HG03045 (cell line): ENCODE measurements around the gene POLR3GL.

ENCODE experiments used
- ATAC-seq: cut with Tn5 transposase; IDR thresholded peaks from one replicate; pipeline ENCODE4 v1.9.1; 2021; ENCODE audit warnings: mild to moderate bottlenecking, moderate library complexity; ENCODE audit not compliant: unreplicated experiment

Gene POLR3GL

GRCh38 chr1:145990249-145990855, 25.9 kb downstream of the POLR3GL start:
- ATAC-seq: no peak

DNA sequence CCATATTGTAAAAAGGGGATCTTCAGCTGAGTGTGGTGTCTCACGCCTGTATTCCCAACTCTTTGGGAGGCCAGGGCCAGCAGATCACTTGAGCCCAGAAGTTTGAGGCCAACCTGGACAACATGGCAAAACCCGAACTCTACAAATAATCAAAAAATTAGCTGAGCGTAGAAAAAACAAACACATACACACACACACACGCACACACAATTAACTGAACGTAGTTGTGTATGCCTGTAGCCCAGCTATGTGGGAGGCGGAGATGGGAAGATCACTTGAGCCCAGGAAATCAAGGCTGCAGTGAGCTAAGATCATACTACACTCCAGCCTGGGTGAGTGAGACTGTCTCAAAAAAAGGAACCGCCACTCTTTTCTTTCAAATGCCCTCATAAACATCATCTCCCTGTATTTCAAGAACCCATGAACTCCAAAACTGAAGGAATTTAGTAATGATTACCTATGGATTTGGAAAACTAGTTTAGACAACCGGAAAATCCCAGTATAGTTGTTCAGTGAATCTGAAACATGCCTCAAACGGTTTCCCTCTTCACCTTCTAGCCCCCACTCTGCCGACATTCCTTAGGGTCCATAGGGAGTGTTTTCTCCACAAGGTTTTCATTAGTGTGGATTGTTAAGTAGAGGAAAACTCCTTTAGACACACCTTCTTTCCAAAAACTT, 27.4 kb downstream of the POLR3GL start:
- ATAC-seq: no peak

- no peak for ATAC-seq
Observed at GRCh38 chr1:145992502-145992936, 28.0 kb downstream of the POLR3GL start.

DNA sequence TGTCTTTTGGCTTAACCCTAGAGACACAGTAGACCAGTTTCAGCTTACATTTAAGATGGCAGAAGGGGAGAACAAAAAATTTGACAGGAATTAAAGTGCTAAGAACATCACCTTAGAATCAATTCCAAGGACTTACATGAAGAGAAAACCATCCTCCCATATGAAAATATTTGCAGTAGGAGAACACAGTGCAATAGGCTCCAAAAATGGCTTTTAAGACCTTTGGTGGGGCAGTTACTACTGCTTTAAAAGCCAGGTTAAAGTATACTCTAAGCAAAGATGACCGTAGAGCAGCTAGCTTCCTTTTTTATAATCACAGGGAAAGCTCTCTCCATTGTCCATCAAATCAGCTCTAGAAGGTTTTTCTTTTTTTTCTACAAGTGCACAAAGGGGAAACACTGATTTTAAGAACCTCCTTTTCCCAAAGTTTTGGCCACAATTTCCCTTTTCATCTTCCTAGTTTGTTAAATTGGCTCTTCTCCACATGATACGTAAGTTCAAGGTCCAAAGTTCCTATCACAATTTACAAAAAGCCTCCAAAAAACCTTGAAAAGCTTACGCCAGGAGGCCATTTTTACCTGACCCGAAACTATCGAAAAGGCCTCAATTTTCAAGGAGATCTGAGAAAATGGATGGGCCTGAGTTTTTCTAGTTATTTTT, 28.6 kb downstream of the POLR3GL start:
- no peak for ATAC-seq

DNA sequence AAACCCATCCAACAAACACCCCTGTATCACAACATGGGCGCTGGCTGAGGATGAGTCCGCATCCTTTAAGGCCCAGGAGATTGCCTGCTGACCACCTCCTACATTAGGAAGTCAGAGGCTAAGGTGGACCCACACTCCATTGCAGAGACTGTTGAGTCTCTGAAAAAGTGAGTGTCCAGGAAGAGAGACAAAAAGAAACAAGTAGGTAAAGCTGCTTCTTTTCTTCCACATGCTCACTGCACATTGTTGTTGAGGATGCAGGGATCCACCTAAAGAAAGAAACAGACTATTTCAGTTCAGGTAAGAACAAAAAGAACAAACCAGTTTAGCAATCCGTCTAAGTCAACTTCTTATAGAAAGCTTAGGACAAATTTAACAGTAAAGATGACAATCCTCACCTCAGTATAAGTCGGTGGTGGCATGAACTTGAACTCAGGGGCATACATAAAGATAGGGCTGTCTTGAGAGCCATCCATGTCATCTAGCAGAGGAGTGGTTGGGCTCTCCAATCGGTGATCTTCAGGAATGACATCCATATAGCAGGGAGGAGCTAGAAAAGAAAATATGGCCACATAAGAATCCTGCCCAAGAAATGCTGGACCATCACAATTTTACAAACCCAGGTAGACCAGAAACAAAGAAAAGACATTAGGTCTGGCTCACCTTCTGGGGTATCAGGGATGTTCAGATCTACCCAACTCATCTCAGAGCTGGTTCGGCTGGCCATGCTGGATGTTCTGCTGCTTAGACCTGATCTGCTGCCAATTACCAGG, 29.3 kb downstream of the POLR3GL start:
- no peak for ATAC-seq

DNA sequence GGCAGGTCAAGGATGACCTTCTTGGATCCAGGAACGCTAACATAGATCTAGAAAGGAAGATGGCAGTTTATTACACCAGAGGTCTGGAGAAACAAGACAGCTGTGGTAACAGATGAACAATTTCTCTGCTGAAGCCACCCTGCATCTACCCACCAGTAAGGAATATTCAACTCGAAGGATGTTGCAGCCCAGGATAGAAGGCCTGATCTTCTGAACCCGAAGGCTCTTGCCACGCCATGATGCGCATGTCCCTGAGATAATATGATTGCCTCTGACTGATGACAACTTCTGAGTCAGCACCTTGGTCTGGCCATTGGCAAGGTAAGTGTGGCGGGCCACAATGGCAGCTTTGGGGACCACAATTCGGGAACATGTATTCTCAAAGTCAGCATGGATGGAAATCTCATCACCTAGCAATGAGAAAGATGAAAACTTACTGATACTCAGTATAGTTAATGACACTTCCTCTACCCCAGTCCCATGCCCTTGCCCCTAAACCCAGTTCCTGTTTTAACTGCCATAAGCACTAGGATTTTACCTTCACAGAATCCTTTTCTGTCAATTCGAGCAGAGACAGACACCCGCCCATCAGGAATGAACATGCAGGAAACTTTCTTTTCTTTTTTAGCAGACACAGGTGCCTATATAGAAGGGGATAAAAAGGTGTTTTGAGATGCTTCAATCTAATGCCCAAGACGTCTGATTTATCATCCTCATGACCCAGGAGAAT, 30.1 kb downstream of the POLR3GL start:
- no peak for ATAC-seq

DNA sequence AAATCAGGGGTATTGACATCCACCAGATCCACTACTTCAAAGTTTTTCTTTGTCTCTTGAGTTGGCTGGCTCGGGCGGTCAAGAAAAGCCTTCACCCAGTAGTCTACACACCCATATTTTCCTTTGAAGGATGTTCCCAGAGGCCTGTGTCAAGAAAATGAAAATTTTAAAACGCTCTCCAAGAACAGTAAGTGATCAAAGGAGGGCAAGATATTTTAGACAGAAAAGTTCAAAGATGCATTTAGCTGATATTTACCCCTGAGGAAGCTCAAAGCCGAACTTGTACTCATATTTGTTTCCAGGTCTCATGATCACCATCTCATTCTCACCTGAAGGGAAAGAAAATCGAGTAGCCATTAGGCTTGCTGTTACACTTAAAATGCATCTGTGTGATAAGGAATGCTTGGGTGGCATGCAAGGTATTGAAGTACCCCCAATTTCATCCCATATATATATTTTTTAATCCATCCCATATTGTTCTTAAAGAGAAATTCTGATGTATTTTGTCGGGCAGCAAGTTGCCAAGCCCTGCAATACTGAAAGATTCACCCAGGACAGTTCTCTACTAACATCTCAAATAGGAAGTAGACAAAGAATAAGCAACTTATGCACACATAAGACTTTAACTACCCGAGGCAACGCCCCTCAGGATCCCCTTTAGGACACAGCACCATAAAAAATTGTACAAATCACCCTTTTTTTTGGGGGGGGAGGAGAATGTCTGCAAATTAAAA, 30.8 kb downstream of the POLR3GL start:
- ATAC-seq: no peak

DNA sequence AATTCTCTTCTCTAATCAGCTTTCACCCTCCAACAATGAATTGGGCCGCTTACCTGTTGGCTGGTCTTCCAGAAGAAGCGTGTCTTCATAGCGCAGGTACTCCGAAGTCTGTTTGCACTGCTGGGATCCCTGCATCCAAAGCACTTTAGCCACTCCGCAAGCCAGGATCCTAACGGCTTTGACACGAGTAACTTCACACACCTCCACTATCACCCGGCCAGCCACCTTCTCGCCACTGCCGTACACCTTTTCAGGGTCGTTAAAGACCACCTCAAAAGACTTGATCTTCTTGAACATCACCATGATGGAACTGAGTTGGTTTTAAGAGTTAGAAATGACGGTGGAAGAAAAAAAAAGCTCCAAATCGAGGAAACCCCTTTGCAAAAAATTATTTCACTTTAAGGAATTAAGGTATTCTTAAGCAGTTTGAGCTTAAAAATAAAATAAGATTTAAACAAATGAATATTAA, 31.5 kb downstream of the POLR3GL start:
- ATAC-seq: no peak

GRCh38 chr1:145996433-145997015, 32.0 kb downstream of the POLR3GL start, which contains the start of gene TXNIP:
Gene TXNIP, minus strand, starts transcription at chr1:145996579. Its CDS starts 313 bp downstream, at chr1:145996266.
- peak; percentile 92 for ATAC-seq

DNA sequence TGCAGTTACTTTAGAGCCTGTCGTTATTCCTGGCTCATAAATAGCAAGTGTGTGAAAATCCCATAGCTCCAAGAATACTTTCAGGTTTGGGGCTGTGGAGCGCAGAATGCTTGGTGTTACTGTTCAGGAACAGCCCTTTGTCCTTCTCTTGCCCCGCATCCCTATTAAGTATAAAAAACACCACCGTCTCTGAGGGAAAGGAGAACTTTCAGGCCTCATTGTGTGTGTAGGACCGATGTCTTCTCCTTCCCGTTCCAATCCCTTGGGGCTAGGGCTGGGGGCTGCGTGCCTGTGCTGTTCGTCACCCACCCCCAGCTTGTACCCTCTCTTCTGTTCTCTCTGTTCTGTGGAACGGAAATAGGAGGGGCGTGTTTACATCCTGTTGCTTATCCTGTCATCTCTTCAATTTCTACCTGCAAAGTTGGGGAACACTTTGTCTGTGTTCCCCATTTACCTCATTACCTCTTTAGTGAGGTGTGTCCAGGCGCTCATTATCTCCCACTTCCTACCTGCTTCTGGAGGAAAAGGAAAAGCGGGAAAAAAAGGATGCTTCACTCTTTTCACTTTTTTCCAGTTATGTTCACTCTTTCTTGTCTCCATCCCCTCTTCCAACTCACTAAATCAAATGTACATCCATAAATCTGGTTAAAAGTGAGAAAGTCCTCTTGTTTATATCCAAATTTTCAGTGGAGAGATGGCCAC, 32.7 kb downstream of the POLR3GL start:
- peak; percentile 29 for ATAC-seq

- ATAC-seq: no peak
Observed at GRCh38 chr1:145997718-145998023, 33.2 kb downstream of the POLR3GL start.

DNA sequence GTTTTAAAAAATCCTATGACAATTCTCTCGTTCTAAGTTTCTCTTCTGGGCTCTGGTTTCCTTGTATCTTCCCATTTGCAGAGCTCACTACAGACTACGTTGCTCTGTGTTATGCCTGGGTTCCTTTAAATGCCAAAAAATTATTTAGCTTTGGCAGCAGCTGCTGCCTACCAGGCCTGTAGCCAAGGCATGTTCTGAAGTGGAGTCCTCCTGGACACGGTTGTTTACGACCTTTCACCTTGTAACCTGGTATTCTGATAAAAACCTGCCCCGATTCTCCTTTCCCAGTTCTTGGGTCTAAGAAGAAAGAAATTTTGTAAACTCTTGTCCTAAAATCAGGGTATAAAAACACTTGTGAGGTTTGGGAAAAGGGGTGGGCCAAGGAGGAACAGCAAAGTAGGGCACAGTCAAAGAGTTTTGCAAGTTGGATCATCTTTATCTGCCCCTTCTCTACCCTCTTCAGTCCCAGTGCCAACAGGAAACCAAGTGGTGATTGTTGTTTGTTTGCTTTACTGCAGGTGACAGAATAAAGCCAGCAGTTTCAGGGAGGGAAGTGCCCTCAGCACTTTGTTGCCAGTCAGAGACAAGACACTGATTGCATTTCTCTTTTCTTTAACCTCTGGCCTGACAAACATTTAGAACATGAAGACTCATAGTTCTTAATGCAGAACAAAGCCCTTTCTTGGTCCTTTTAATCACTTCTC, 35.0 kb downstream of the POLR3GL start:
- no peak for ATAC-seq

DNA sequence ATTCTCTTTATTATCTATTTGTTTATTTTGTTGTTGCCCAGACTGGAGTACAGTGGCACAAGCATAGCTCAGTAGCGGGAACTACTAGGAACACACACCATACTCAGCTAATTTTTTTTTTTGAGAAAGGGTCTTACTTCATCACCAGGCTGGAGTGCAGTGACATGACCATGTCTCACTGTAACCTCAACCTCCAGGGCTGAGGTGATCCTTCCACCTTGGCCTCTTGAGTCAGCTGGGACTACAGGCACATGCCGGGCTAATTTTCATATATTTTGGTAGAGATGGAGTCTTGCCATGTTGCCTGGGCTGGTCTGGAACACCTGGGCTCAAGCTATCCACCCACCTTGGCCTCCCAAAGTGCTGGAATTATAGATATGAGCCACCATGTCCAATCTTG, 37.2 kb downstream of the POLR3GL start:
- no peak for ATAC-seq

DNA sequence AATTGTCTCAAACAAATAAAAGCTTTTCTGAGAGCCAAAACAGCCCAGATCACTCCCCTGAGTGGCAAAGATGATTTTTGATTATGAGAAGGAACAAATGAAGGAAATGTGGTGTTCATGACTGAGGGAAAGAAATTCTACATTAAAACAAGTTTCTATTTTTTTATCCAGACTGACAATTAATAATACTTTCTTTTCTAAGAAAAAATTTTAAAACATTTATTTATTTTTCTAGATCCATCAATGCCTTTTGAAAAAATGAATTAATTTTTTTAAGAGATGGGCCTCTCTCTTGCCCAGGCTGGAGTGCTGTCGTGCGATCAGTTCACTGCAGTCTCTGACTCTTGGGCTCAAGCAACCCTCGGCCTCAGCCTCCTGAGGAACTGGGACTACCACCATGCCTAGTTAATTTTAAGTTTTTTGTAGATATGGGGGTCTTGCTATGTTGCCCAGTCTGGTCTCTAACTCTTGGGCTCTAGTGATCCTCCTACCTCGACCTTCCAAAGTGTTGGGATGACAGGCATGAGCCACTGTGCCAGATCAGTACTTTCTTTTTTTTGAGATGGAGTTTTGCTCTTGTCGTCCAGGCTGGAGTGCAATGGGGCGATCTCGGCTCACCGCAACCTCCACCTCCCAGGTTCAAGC, 43.1 kb downstream of the POLR3GL start:
- no peak for ATAC-seq

DNA sequence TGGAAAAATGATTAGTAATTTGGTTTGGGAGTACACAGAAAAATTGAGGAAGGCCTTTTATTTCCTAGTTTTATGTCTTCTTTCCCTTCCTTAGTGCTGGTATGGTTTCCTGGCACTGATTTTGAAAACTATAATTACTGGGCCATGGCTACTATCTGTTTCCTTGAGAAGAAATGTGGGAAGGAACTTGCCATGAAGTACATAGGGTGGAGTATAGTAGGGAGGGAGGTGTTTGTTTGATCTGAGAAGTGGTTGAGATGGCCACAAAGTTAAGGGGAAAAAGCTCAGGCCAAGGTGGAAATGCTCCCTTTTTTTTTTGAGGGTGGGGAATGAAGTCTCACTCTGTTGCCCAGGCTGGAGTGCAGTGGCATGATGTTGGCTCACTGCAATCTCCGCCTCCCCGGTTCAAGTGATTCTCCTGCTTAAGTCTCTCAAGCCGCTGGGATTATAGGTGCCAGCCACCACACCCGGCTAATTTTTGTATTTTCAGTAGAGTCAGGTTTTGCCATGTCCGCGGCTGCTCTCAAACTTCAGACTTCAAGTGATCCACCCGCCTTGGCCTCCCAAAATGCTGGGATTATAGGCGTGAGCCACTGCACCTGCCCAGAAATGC, 45.7 kb downstream of the POLR3GL start:
- no peak for ATAC-seq

DNA sequence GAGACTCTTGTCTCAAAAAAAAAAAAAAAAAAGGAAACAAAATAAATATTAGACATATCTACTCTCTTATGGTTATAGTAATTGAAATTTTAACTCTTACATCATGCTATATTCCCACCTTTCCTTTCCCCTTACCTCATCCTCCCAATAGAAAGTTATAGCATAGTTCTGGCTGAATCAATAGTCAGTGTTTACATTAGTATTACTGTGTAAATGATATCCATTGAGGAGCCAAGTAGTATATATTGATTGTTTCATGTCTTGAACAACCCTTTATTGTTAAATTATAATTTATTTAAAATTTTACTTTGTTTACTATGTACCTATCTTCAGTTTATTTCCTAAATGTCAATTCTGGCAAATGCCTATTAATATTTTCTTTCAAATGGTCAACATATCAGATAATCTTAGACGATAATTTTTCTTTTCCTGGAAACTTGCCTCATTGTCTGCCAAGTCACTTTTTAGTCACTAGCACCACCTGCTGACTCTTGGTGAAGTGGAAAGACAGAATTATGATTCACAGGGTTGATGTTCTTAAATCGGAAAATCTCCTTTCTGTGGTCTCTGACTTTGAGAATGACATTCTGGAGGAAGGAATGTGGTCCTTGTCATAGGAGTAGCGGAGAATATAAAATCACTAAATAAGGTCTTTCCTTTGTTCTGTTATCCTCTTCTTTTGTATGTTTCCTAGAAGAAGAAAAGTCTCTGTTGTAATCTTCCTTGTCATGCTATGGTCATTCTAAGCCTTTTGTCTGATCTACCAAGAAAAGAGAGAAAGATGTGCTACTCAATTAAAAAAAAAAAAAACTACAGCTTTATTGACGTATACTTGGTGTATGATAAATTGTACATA, 48.4 kb downstream of the POLR3GL start:
- no peak for ATAC-seq

GRCh38 chr1:146013559-146013922, 49.1 kb downstream of the POLR3GL start:
- no peak for ATAC-seq
